Left renal cortex interstitium (tissue), 4 donors: Measurements from ENCODE around the gene ABHD16B. TPM values are rescaled to one million over a fixed set of nuclear protein-coding genes. Genes with fewer than 3 reads are reported as not detected.
"Not testable (repeated sequence)": the region's sequence is repeated elsewhere in the genome, so short reads cannot be mapped to it uniquely, and the experiment has no call there.

Experiments
- DNase-seq, 4 donors: peaks; one replicate each; pipeline ENCODE4 v3.0.0-alpha.2; 2013; ENCODE audit warnings: low read depth in 4 of 4, low spot score in 2 of 4, missing footprints in 1 of 4
- polyA plus RNA-seq, 4 donors: library from polyadenylated mRNA; unstranded; fragments of 120-200 nt; gene quantifications; one replicate each; pipeline ENCODE4 v1.2.1, GENCODE V29; 2013; ENCODE audit not compliant: insufficient read length in 4 of 4

Gene ABHD16B
- polyA plus RNA-seq, 4 donors = not detected

- DNase-seq = no peak
These were observed 27.4 kb upstream of the ABHD16B start for GRCh38 chr20:63833776-63834490.

- DNase-seq = no peak
These were observed 26.8 kb upstream of the ABHD16B start for GRCh38 chr20:63834491-63834880.

- peak in 2 of 4 donors; percentile 78 to 88 for DNase-seq
These were observed 26.1 kb upstream of the ABHD16B start for GRCh38 chr20:63835021-63835858.

- no peak for DNase-seq
These were observed 24.6 kb upstream of the ABHD16B start for GRCh38 chr20:63836458-63837344.

- no peak for DNase-seq
These were observed 23.8 kb upstream of the ABHD16B start for GRCh38 chr20:63837479-63837878.

GRCh38 chr20:63839620-63840019 lies 21.7 kb upstream of the ABHD16B start:
- no peak for DNase-seq

- DNase-seq = no peak
These were observed 20.9 kb upstream of the ABHD16B start for GRCh38 chr20:63840405-63840828.

GRCh38 chr20:63842258-63842657 lies 19.0 kb upstream of the ABHD16B start:
- DNase-seq = no peak

GRCh38 chr20:63843222-63843621 lies 18.1 kb upstream of the ABHD16B start:
- DNase-seq = no peak

GRCh38 chr20:63843778-63844177 lies 17.5 kb upstream of the ABHD16B start:
- no peak for DNase-seq

- DNase-seq = no peak
These were observed 16.7 kb upstream of the ABHD16B start for GRCh38 chr20:63844511-63844991.

- no peak for DNase-seq
These were observed 15.0 kb upstream of the ABHD16B start for GRCh38 chr20:63846128-63846771.

GRCh38 chr20:63846888-63847236 lies 14.4 kb upstream of the ABHD16B start:
- no peak for DNase-seq

GRCh38 chr20:63847237-63848002 lies 13.9 kb upstream of the ABHD16B start:
- no peak for DNase-seq

- no peak for DNase-seq
These were observed 13.0 kb upstream of the ABHD16B start for GRCh38 chr20:63848003-63848911.

- DNase-seq = no peak
These were observed 10.4 kb upstream of the ABHD16B start for GRCh38 chr20:63850689-63851547.

- DNase-seq = not testable (repeated sequence)
These were observed 9.8 kb upstream of the ABHD16B start for GRCh38 chr20:63851548-63851943.

GRCh38 chr20:63853733-63854068 lies 7.6 kb upstream of the ABHD16B start:
- not testable (repeated sequence) for DNase-seq
